ENCODE data around the gene CD24. TPM values are rescaled to one million over a fixed set of nuclear protein-coding genes. Genes with fewer than 3 reads are reported as not detected.

The CD24 gene
- total RNA-seq, 1 experiment from 2014 or later = 57.4 TPM

DNA sequence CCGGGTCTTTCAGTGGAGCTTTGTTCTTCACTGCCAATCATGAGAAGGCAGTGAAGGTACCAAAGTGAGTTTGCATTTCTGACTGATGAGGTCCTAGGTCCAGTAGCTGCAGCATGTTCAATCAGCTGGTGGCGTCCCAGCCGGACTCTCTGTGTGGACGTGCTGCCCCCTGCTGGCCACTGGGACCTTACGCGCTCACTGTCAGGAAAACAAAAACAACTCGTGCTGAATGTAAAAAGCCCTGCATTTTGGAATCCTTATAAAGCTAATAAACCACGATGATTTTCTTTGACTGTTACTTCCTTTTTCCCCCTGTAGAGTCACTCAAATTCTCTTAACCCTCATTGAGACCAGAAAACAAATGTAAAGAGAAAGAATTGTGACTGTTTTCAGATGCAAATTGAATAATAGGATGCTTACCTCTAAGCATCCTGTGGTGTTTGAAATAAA, 4.9 kb upstream of the CD24 start:
- intact Hi-C loops (cut with micrococcal nuclease; ENCODE audit: unreplicated experiment) (loop anchor here (2.0 to 10.0 kb wide), 5 partner anchors 95 to 532 kb away; no protein-coding TSS in a partner anchor), in situ Hi-C loops (cut with HindIII; ENCODE audit: low pct_unique_long_range_greater_than_20kb, low sequenced_read_pairs) (no loop called here)
- ChIA-PET CTCF (interaction anchor here (0.6 to 1.6 kb wide), 12 partner anchors 18 to 602 kb away, joined by 3 to 19 read pairs (median 4); no protein-coding TSS in a partner anchor), POLR2A (no interaction called here)
- ATAC-seq = peak; percentile 78
- Histone ChIP-seq H3K4me1 (ENCODE audit: control insufficient read depth, insufficient read depth, low read length) (no peaks in the 10 kb centered on the region), H3K9me3 (ENCODE audit: control insufficient read depth, insufficient read depth, low read depth, low read length) (no peaks in the 10 kb centered on the region), H3K4me3 (ENCODE audit: low read depth in 2 of 2, low read length in 2 of 2) (no peak overlapping the region), H3K36me3 (ENCODE audit: control insufficient read depth, insufficient read depth, low read length) (no peaks in the 10 kb centered on the region; the same call in 1 of the 2 replicates), H3K27me3 (ENCODE audit: control insufficient read depth, insufficient read depth, low read length) (peaks cover 11% of the 10 kb centered on the region), H3K27ac (ENCODE audit: low read length) (no peak overlapping the region)
- DNase-seq (ENCODE audit: low read depth, low spot score) = peak; percentile 76
- BruUV-seq (replicated peaks) = no TSS peak
- TF ChIP-seq SIN3A (IDR thresholded peaks at IDR 0.05; ENCODE audit: borderline replicate concordance, insufficient read depth, low read depth, low read length) = no peak
- TF ChIP-seq POLR2AphosphoS5 (IDR thresholded peaks at IDR 0.05; ENCODE audit: low read depth, low read length) = no peak
- peak; percentile 99 for TF ChIP-seq CTCF (IDR thresholded peaks at IDR 0.05)
- TF ChIP-seq TCF7L2 (IDR thresholded peaks at IDR 0.05; ENCODE audit: low read depth, low read length) = no peak
- TF ChIP-seq REST (IDR thresholded peaks at IDR 0.05; ENCODE audit: insufficient read depth in 1 of 2, low read depth in 2 of 2, low read length in 1 of 2) = no peak

- intact Hi-C loops (cut with micrococcal nuclease; ENCODE audit: unreplicated experiment) (loop anchor here (5.0 to 10.0 kb wide), 4 partner anchors 92 to 530 kb away; no protein-coding TSS in a partner anchor), in situ Hi-C loops (cut with HindIII; ENCODE audit: low pct_unique_long_range_greater_than_20kb, low sequenced_read_pairs) (no loop called here)
These were observed 2.7 kb upstream of the CD24 start for GRCh38 chr6:106977246-106977645.

More at GRCh38 chr6:106977246-106977645, 2.7 kb upstream of the CD24 start:
- ATAC-seq = no peak
- H3K4me1 ChIP-seq (ENCODE audit: control insufficient read depth, insufficient read depth, low read length) = no peaks in the 10 kb centered on the region
- no TSS peak for BruUV-seq (replicated peaks)
- no peaks in the 10 kb centered on the region; the same call in 1 of the 2 replicates for H3K36me3 ChIP-seq (ENCODE audit: control insufficient read depth, insufficient read depth, low read length)
- no peak overlapping the region for H3K27ac ChIP-seq (ENCODE audit: low read length)
- no peaks in the 10 kb centered on the region for H3K9me3 ChIP-seq (ENCODE audit: control insufficient read depth, insufficient read depth, low read depth, low read length)
- CTCF ChIA-PET = no interaction called here
- no peak overlapping the region for H3K4me3 ChIP-seq (ENCODE audit: low read depth in 2 of 2, low read length in 2 of 2)
- H3K27me3 ChIP-seq (ENCODE audit: control insufficient read depth, insufficient read depth, low read length) = peaks cover 29% of the 10 kb centered on the region
- POLR2A ChIA-PET = interaction anchor here (0.6 kb wide), 2 partner anchors 12 to 262 kb away, joined by 9 to 10 read pairs; no protein-coding TSS in a partner anchor
- no peak for DNase-seq (ENCODE audit: low read depth, low spot score)
- TF ChIP-seq REST (IDR thresholded peaks at IDR 0.05; ENCODE audit: insufficient read depth in 1 of 2, low read depth in 2 of 2, low read length in 1 of 2) (no peak), SIN3A (IDR thresholded peaks at IDR 0.05; ENCODE audit: borderline replicate concordance, insufficient read depth, low read depth, low read length) (no peak), TCF7L2 (IDR thresholded peaks at IDR 0.05; ENCODE audit: low read depth, low read length) (no peak), POLR2AphosphoS5 (IDR thresholded peaks at IDR 0.05; ENCODE audit: low read depth, low read length) (no peak), CTCF (IDR thresholded peaks at IDR 0.05) (no peak)

Data from Panc1 (cell line).